Kidney (tissue), 14 donors: ENCODE data around the gene RNF150. TPM values are rescaled to one million over a fixed set of nuclear protein-coding genes. Genes with fewer than 3 reads are reported as not detected.

Source experiments
- DNase-seq, 5 donors: peaks; one replicate each; pipeline ENCODE4 v3.0.0-alpha.2; 2013 to 2020
- FAIRE-seq: peaks from 2 replicates; lab custom pipeline; 2012; peaks lifted over from hg19 to GRCh38; lab: Jason Lieb, UNC
- H3K27ac ChIP-seq, 2 donors: one replicate each; pipeline ENCODE4 v1.7.0; 2013; ENCODE audit warnings: low read depth in 2 of 2, low read length in 2 of 2, inconsistent platforms in 1 of 2
- H3K27me3 ChIP-seq: one replicate; pipeline ENCODE4 v1.7.1; 2013; ENCODE audit warnings: low read length, inconsistent platforms; ENCODE audit not compliant: control insufficient read depth, insufficient read depth
- H3K36me3 ChIP-seq, 3 donors: one replicate each; pipeline versions ENCODE4 v1.7.0 to v1.7.1; 2013; ENCODE audit warnings: low read length in 3 of 3, control low read depth in 1 of 3, inconsistent platforms in 1 of 3; ENCODE audit not compliant: insufficient read depth in 3 of 3, control insufficient read depth in 2 of 3
- H3K4me1 ChIP-seq, 3 donors: one replicate each; pipeline versions ENCODE4 v1.7.0 to v1.7.1; 2013; ENCODE audit warnings: low read length in 3 of 3, inconsistent platforms in 1 of 3, low read depth in 1 of 3; ENCODE audit not compliant: control insufficient read depth in 2 of 3, insufficient read depth in 2 of 3
- H3K4me3 ChIP-seq, 3 donors: one replicate each; pipeline versions ENCODE4 v1.7.0 to v1.8.1; 2013; ENCODE audit warnings: low read length in 3 of 3, control low read depth in 1 of 3, inconsistent platforms in 1 of 3
- H3K9ac ChIP-seq, 3 donors: one replicate each; pipeline versions ENCODE4 v1.7.0 to v1.7.1; 2013; ENCODE audit warnings: low read length in 3 of 3, control low read depth in 1 of 3, inconsistent platforms in 1 of 3
- H3K9me3 ChIP-seq, 3 donors: one replicate each; pipeline versions ENCODE4 v1.7.0 to v1.7.1; 2013; ENCODE audit warnings: low read length in 3 of 3, control low read depth in 1 of 3, inconsistent platforms in 1 of 3; ENCODE audit not compliant: control insufficient read depth in 2 of 3, insufficient read depth in 1 of 3
- CTCF ChIP-seq: IDR thresholded peaks from 3 replicates; pipeline ENCODE4 v1.5.1; 2012; ENCODE audit warnings: mild to moderate bottlenecking, moderate library complexity, borderline replicate concordance; ENCODE audit not compliant: insufficient read depth; ENCODE audit errors: extremely low read depth
- intact Hi-C: fragments of 100-400 bp; cut with DNase I; formaldehyde crosslinking; loops from one replicate; pipeline ENCODE4 v1.11.1; 2022
- polyA plus RNA-seq: library from polyadenylated mRNA; stranded (reverse); fragments of 350-450 nt; fragmentation: Illumina TruSeq; extraction: RNeasy Lipid Tissue Mini Kit (QIAGEN cat#74804); gene quantifications from one replicate; pipeline ENCODE4 v1.2.3, GENCODE V29; 2014; ENCODE audit warnings: low read depth, low replicate concordance; ENCODE audit not compliant: insufficient read depth
- total RNA-seq: library from RNA; stranded (reverse); fragmentation: NEBNext Ultra II Directional; extraction: Animal tissue kit (Norgen Biotek cat#: 25700); gene quantifications from one replicate; pipeline ENCODE4 v1.2.1, GENCODE V29; 2021
- donor health status: control.
- donor health status: control.
- donor health status: control.
- donor health status: control.
- donor health status: control.
- donor health status: DM: yes; HTN: yes; CAD: no.
- donor health status: Normal renal cell carcinoma (clear cell type).

The RNF150 gene
- total and polyA plus RNA-seq, 2 donors from 2014 or later = 5.0 to 34.2 TPM

GRCh38 chr4:141062651-141063050 is 70.6 kb downstream of the RNF150 start:
- intact Hi-C loops = no loop called here
- no peak for DNase-seq

GRCh38 chr4:141058591-141059512 is 74.4 kb downstream of the RNF150 start:
- DNase-seq = no peak

More at GRCh38 chr4:141062651-141063050, 70.6 kb downstream of the RNF150 start:
- H3K4me3 ChIP-seq = no peak overlapping the region
- no peaks in the 10 kb centered on the region for H3K4me1 ChIP-seq
- no peak for TF ChIP-seq CTCF
- no peak overlapping the region for H3K27ac ChIP-seq
- no peak overlapping the region for H3K9ac ChIP-seq
- H3K9me3 ChIP-seq = no peaks in the 10 kb centered on the region
- FAIRE-seq = no peak
- no peaks in the 10 kb centered on the region for H3K27me3 ChIP-seq
- H3K36me3 ChIP-seq = no peaks in the 10 kb centered on the region

GRCh38 chr4:141057582-141057981 is 75.7 kb downstream of the RNF150 start:
- DNase-seq (no peak), FAIRE-seq (no peak)
- Histone ChIP-seq H3K27me3 (no peaks in the 10 kb centered on the region), H3K27ac (no peak overlapping the region), H3K9me3 (no peaks in the 10 kb centered on the region), H3K4me1 (no peaks in the 10 kb centered on the region), H3K4me3 (no peak overlapping the region), H3K36me3 (no peaks in the 10 kb centered on the region), H3K9ac (no peak overlapping the region)
- intact Hi-C loops = no loop called here
- no peak for TF ChIP-seq CTCF

More at GRCh38 chr4:141058591-141059512, 74.4 kb downstream of the RNF150 start:
- Histone ChIP-seq H3K27ac (no peak overlapping the region), H3K36me3 (no peaks in the 10 kb centered on the region), H3K27me3 (no peaks in the 10 kb centered on the region), H3K4me3 (no peak overlapping the region), H3K9ac (no peak overlapping the region), H3K4me1 (no peaks in the 10 kb centered on the region), H3K9me3 (no peaks in the 10 kb centered on the region)
- no peak for TF ChIP-seq CTCF
- intact Hi-C loops = no loop called here
- FAIRE-seq = no peak
